AG09309 (cell line): ENCODE data around the gene CNTN1.

Experiments used
- DNase-seq: peaks from one replicate; pipeline ENCODE4 v3.0.0-alpha.2; 2010; ENCODE audit warnings: low read depth
- H3K4me3 ChIP-seq: 2 replicates; pipeline ENCODE4 v1.5.1; 2011; ENCODE audit warnings: mild to moderate bottlenecking, low read depth, low read length, moderate library complexity; ENCODE audit not compliant: control insufficient read depth
- TF ChIP-seq, protein P1 (sequence below): IDR thresholded peaks from 2 replicates; pipeline ENCODE4 v1.5.1; 2011; ENCODE audit warnings: mild to moderate bottlenecking, low read depth, low read length, inconsistent platforms; ENCODE audit not compliant: insufficient read depth, control insufficient read depth; ENCODE audit errors: missing control alignments

The CNTN1 gene

DNA sequence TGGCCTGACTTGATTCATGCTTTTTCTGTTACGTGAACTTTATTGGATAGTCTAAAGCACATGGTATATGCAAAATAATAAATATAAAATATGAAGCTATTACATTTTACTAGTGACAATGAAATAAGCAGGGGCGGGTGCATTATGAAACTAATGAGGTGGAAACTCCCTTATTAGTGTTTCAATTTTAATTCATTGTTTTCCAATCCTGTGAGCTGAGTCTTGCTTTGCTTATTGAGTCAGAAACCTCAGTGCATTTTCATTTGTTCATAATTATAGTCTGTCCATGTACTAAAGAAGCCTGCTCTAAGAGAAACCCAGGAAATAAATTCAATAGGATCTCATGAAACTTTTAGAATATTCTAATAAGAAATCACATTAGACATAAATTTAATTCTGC is 78.5 kb downstream of the CNTN1 start:
- TF ChIP-seq, protein P1, sequence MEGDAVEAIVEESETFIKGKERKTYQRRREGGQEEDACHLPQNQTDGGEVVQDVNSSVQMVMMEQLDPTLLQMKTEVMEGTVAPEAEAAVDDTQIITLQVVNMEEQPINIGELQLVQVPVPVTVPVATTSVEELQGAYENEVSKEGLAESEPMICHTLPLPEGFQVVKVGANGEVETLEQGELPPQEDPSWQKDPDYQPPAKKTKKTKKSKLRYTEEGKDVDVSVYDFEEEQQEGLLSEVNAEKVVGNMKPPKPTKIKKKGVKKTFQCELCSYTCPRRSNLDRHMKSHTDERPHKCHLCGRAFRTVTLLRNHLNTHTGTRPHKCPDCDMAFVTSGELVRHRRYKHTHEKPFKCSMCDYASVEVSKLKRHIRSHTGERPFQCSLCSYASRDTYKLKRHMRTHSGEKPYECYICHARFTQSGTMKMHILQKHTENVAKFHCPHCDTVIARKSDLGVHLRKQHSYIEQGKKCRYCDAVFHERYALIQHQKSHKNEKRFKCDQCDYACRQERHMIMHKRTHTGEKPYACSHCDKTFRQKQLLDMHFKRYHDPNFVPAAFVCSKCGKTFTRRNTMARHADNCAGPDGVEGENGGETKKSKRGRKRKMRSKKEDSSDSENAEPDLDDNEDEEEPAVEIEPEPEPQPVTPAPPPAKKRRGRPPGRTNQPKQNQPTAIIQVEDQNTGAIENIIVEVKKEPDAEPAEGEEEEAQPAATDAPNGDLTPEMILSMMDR = no peak
- no peak overlapping the region for H3K4me3 ChIP-seq
- DNase-seq = no peak

- TF ChIP-seq, protein P1 = no peak
- no peak for DNase-seq
- no peak overlapping the region for H3K4me3 ChIP-seq
These were observed 83.4 kb downstream of the CNTN1 start for GRCh38 chr12:40775661-40776060.

GRCh38 chr12:40784102-40784501 is 91.9 kb downstream of the CNTN1 start:
- H3K4me3 ChIP-seq = no peak overlapping the region
- DNase-seq = no peak
- TF ChIP-seq, protein P1 = no peak

DNA sequence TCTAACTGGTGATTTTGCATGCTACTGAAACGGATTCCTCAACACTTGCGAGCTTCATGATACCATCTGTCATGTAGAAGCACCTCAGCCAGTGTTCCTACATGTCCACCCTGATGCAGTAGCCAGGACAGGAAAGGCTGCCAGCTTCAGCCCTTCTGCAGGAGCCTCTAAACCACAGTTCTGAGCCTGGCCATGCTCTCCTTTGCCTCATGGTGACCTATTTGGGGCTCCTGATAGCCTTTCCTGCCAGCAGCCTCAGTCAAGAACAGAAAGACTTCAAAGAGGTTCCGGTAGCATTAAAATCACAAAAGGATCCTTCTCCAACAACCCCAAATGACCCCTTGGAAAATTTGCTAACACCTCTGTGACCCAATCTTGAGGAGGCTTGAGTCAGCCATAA is 96.0 kb downstream of the CNTN1 start:
- DNase-seq = no peak
- H3K4me3 ChIP-seq = no peak overlapping the region
- TF ChIP-seq, protein P1 = no peak

DNA sequence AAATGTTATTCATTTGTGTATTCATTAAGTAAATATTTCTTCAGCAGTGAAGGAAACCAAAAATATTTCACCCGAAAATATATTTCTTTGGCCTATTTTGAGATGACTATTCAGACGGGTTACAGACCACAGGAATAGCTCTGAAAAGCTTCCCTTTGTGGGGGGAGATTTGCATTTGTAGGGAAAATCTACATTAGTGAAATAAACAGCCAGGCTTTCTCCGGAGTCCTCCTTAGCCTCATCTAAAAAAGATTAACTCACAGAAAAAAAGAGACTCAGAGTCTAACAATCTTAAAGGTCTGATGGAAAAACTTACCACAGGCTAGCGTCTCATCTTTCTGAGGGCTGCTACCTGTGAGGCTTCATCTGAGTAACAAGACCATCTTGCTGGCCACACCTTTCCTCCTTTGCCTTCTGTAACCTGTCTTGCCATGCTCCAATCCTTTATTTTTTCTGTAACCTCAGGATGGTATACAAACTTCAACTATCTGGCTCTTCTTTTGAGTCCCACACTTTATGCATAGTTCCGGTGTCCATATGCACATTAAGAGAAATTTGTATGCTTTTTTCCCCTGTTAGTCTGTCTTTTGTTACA is 100.7 kb downstream of the CNTN1 start:
- DNase-seq = no peak
- no peak overlapping the region for H3K4me3 ChIP-seq
- TF ChIP-seq, protein P1 = no peak

DNA sequence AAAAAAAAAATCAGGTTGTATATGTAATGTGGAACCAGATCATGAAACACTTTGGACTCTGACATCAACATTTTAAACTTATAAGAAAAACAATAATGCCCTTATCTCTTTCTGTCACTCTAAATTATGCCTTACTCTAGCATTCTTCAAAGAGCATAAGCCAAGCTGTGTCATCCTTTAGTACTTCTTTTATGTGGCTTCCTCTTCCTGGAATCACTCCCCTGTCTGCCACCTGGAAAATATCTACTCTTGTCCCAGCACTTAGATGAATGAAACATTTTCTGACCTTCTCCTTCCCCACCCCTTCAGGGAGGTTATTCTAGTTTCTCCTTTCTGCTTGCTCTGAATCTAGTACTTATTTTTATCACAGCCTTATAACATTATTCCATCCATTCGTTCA is 101.2 kb downstream of the CNTN1 start:
- H3K4me3 ChIP-seq = no peak overlapping the region
- DNase-seq = no peak
- TF ChIP-seq, protein P1 = no peak

- no peak overlapping the region for H3K4me3 ChIP-seq
- DNase-seq = no peak
- TF ChIP-seq, protein P1 = no peak
These were observed 101.8 kb downstream of the CNTN1 start for GRCh38 chr12:40794087-40794486.
